Right lobe of liver (tissue), 4 donors: Measurements from ENCODE around the gene SLC24A3.

Experiments
- POLR2A ChIP-seq: fragments of 450-650 bp; IDR thresholded peaks from one replicate; pipeline ENCODE4 v1.6.1; 2017; ENCODE audit warnings: antibody characterized with exemption, mild to moderate bottlenecking
- TF ChIP-seq, protein P1 (sequence below), 4 donors: fragments of 200-600 bp in 3 of 4; fragments of 450-650 bp in 1 of 4; IDR thresholded peaks; one replicate each; pipeline versions ENCODE4 v1.5.1 to v1.8.0; 2016 to 2022; ENCODE audit warnings: antibody characterized with exemption in 4 of 4, mild to moderate bottlenecking in 2 of 4
- donor health status: DM: no; HTN: no; CAD: no.
- donor health status: DM: no; HTN: no; CAD: no.
- donor health status: DM: no; HTN: yes; CAD: no.

DNA sequence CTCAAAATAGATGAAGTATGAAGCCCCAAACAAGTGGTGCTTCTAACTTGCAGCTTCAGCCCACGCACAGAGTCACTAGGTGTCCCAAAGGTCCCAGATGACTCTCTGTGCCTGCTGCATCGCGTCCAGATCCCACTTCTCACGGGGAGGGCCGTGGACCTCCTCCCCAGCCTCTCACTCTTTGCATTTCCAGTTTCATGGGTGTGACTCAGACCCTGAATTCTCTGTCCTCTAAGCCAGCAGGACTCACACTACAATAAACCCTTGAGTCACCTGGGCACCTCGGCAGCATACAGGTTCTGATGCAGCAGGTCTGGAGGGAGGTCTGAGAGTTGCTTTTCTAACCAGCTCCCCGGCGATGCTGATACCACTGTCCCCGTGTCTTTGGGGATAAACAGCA, 431.6 kb downstream of the SLC24A3 start:
- TF ChIP-seq, protein P1, sequence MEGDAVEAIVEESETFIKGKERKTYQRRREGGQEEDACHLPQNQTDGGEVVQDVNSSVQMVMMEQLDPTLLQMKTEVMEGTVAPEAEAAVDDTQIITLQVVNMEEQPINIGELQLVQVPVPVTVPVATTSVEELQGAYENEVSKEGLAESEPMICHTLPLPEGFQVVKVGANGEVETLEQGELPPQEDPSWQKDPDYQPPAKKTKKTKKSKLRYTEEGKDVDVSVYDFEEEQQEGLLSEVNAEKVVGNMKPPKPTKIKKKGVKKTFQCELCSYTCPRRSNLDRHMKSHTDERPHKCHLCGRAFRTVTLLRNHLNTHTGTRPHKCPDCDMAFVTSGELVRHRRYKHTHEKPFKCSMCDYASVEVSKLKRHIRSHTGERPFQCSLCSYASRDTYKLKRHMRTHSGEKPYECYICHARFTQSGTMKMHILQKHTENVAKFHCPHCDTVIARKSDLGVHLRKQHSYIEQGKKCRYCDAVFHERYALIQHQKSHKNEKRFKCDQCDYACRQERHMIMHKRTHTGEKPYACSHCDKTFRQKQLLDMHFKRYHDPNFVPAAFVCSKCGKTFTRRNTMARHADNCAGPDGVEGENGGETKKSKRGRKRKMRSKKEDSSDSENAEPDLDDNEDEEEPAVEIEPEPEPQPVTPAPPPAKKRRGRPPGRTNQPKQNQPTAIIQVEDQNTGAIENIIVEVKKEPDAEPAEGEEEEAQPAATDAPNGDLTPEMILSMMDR (IDR thresholded peaks at IDR 0.05), result no peak
- no peak for TF ChIP-seq POLR2A
